ENCODE results near the gene CCDC15. TPM values are rescaled to one million over a fixed set of nuclear protein-coding genes. Genes with fewer than 3 reads are reported as not detected.

The CCDC15 gene
- total and polyA plus RNA-seq, 2 of the 13 experiments (the other 11 are each of a cell fraction or from before 2014, with no cell fraction given), result 2.2 to 4.6 TPM

DNA sequence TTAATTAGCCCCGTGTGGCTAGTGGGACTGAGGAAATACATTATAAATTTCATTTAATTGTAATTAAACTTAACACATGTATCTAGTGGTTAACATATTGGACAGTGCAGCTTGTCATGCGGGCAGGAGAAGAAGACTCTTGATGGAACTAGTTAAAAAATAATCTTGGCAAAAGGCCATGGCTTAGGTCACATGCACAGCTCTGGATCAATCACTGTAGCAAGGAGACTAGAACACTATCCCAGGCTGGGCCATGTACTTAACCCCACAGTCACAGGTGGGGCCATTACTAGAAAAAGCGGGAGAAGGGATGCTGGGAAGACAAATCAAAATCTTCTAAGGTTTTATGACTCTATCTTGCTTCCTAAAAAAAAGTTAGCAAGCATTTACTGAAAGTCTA, 9.4 kb upstream of the CCDC15 start:
- no peak for ATAC-seq
- Histone ChIP-seq H3K4me3 (replicated peaks in 1 of 3; ENCODE audit: insufficient read depth in 1 of 3, low read depth in 2 of 3, low read length in 3 of 3) (no peak overlapping the region), H3K9me3 (ENCODE audit: low read length) (no peaks in the 10 kb centered on the region), H2AFZ (ENCODE audit: low read length) (no peak overlapping the region), H3K4me2 (ENCODE audit: low read depth, low read length) (no peak overlapping the region), H3K9ac (ENCODE audit: insufficient read depth, low read depth, low read length) (no peak overlapping the region), H3K79me2 (ENCODE audit: insufficient read depth, low read length) (no peaks in the 10 kb centered on the region), H3K27ac (ENCODE audit: extremely low read length, insufficient read depth, low read length) (no peak overlapping the region), H3K27me3 (ENCODE audit: control insufficient read depth in 1 of 2, insufficient read depth in 2 of 2, low read length in 2 of 2) (no peaks in the 10 kb centered on the region), H4K20me1 (ENCODE audit: insufficient read depth, low read length) (no peaks in the 10 kb centered on the region), H3K4me1 (ENCODE audit: insufficient read depth, low read length) (peaks cover 77% of the 10 kb centered on the region), H3K36me3 (replicated peaks in 1 of 2; ENCODE audit: control insufficient read depth in 1 of 2, insufficient read depth in 2 of 2, low read length in 2 of 2) (no peaks in the 10 kb centered on the region)
- no peak for DNase-seq (ENCODE audit: low spot score)
- in situ Hi-C loops (cut with HindIII; ENCODE audit: extremely low pct_ligation_motif_present, low pct_unique_long_range_greater_than_20kb) (no loop called here), intact Hi-C loops (cut with micrococcal nuclease; ENCODE audit: unreplicated experiment) (no loop called here)
- 81% methylated on average over 3 of the region's 3 CpGs for WGBS (ENCODE audit: low lambda C conversion rate)
- TF ChIP-seq ZSCAN9 (CRISPR knock-in tag; IDR thresholded peaks at IDR 0.05; ENCODE audit: borderline replicate concordance) (no peak), EP300 (IDR thresholded peaks at IDR 0.05; ENCODE audit: low read depth in 2 of 2, low read length in 2 of 2) (peak in 1 of 2 experiments; percentile 13; a peak in 1 of 4 replicates), EP300 (CRISPR knock-in tag; IDR thresholded peaks at IDR 0.05; ENCODE audit: borderline replicate concordance) (no peak)
- TF ChIP-seq, protein P1, sequence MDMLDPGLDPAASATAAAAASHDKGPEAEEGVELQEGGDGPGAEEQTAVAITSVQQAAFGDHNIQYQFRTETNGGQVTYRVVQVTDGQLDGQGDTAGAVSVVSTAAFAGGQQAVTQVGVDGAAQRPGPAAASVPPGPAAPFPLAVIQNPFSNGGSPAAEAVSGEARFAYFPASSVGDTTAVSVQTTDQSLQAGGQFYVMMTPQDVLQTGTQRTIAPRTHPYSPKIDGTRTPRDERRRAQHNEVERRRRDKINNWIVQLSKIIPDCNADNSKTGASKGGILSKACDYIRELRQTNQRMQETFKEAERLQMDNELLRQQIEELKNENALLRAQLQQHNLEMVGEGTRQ (IDR thresholded peaks at IDR 0.05; ENCODE audit: low read depth, low read length), result no peak
- TF ChIP-seq, protein P1 (CRISPR knock-in tag; IDR thresholded peaks at IDR 0.05; ENCODE audit: borderline replicate concordance), result peak; percentile 42; the same call in 1 of the 2 replicates
- ChIA-PET POLR2A (interaction anchor here (1.5 to 5.3 kb wide), 2 partner anchors 9 kb away, joined by 6 to 34 read pairs; partner anchors contain the start of genes CCDC15 and HEPACAM), CTCF (ENCODE audit: low intra/inter-chr PET ratio, low total read pairs) (no interaction called here)
- no peak for FAIRE-seq
- BruUV-seq (replicated peaks), result no TSS peak

DNA sequence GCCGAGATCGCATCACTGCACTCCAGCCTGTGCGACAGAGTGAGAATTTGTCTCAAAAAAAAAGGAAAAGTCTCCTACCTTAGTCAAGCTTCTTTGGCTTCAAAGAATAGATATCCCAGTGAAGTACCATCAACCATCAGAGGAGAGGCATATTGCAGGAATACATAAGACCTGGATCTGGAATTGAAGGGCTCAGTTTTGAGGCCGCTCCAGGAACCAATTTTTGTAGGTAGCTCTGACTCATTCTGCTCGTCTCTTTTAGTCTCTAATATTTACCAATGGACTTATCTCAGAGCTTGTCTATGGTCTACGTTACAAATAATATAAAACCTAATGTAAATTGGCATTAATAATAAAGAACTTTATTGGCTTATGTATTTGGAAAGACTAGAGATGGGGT, 8.2 kb upstream of the CCDC15 start:
- CTCF ChIA-PET (ENCODE audit: low intra/inter-chr PET ratio, low total read pairs), result no interaction called here
- WGBS (ENCODE audit: low lambda C conversion rate), result 89% methylated on average over 6 of the region's 6 CpGs
- Histone ChIP-seq H3K79me2 (ENCODE audit: insufficient read depth, low read length) (no peaks in the 10 kb centered on the region), H3K9me3 (ENCODE audit: low read length) (no peaks in the 10 kb centered on the region), H3K4me2 (ENCODE audit: low read depth, low read length) (no peak overlapping the region), H3K27ac (ENCODE audit: extremely low read length, insufficient read depth, low read length) (no peak overlapping the region), H3K4me1 (ENCODE audit: insufficient read depth, low read length) (peaks cover 65% of the 10 kb centered on the region), H4K20me1 (ENCODE audit: insufficient read depth, low read length) (no peaks in the 10 kb centered on the region), H2AFZ (ENCODE audit: low read length) (no peak overlapping the region), H3K4me3 (replicated peaks in 1 of 3; ENCODE audit: insufficient read depth in 1 of 3, low read depth in 2 of 3, low read length in 3 of 3) (no peak overlapping the region), H3K9ac (ENCODE audit: insufficient read depth, low read depth, low read length) (no peak overlapping the region), H3K36me3 (replicated peaks in 1 of 2; ENCODE audit: control insufficient read depth in 1 of 2, insufficient read depth in 2 of 2, low read length in 2 of 2) (no peaks in the 10 kb centered on the region), H3K27me3 (ENCODE audit: control insufficient read depth in 1 of 2, insufficient read depth in 2 of 2, low read length in 2 of 2) (no peaks in the 10 kb centered on the region)
- ATAC-seq (no peak), DNase-seq (ENCODE audit: low spot score) (no peak), FAIRE-seq (no peak)
- BruUV-seq (replicated peaks), result no TSS peak
- intact Hi-C loops (cut with micrococcal nuclease; ENCODE audit: unreplicated experiment), result no loop called here
- POLR2A ChIA-PET, result no interaction called here
- in situ Hi-C loops (cut with HindIII; ENCODE audit: extremely low pct_ligation_motif_present, low pct_unique_long_range_greater_than_20kb), result no loop called here
- TF ChIP-seq ZNF256 (CRISPR knock-in tag; conservative IDR thresholded peaks at IDR 0.05) (no peak), ZBTB42 (CRISPR knock-in tag; IDR thresholded peaks at IDR 0.05) (no peak), SOX6 (IDR thresholded peaks at IDR 0.05) (no peak), SOX6 (CRISPR knock-in tag; IDR thresholded peaks at IDR 0.05) (no peak)
- TF ChIP-seq, protein P2, sequence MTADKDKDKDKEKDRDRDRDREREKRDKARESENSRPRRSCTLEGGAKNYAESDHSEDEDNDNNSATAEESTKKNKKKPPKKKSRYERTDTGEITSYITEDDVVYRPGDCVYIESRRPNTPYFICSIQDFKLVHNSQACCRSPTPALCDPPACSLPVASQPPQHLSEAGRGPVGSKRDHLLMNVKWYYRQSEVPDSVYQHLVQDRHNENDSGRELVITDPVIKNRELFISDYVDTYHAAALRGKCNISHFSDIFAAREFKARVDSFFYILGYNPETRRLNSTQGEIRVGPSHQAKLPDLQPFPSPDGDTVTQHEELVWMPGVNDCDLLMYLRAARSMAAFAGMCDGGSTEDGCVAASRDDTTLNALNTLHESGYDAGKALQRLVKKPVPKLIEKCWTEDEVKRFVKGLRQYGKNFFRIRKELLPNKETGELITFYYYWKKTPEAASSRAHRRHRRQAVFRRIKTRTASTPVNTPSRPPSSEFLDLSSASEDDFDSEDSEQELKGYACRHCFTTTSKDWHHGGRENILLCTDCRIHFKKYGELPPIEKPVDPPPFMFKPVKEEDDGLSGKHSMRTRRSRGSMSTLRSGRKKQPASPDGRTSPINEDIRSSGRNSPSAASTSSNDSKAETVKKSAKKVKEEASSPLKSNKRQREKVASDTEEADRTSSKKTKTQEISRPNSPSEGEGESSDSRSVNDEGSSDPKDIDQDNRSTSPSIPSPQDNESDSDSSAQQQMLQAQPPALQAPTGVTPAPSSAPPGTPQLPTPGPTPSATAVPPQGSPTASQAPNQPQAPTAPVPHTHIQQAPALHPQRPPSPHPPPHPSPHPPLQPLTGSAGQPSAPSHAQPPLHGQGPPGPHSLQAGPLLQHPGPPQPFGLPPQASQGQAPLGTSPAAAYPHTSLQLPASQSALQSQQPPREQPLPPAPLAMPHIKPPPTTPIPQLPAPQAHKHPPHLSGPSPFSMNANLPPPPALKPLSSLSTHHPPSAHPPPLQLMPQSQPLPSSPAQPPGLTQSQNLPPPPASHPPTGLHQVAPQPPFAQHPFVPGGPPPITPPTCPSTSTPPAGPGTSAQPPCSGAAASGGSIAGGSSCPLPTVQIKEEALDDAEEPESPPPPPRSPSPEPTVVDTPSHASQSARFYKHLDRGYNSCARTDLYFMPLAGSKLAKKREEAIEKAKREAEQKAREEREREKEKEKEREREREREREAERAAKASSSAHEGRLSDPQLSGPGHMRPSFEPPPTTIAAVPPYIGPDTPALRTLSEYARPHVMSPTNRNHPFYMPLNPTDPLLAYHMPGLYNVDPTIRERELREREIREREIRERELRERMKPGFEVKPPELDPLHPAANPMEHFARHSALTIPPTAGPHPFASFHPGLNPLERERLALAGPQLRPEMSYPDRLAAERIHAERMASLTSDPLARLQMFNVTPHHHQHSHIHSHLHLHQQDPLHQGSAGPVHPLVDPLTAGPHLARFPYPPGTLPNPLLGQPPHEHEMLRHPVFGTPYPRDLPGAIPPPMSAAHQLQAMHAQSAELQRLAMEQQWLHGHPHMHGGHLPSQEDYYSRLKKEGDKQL (CRISPR knock-in tag; IDR thresholded peaks at IDR 0.05; ENCODE audit: low read depth), result no peak

All from HepG2 (cell line).